Testis (tissue), 2 donors: ENCODE measurements around the gene SLC16A6.

Source experiments
- CTCF ChIP-seq, 3 experiments: fragments of 450-650 bp in 2 of 3; fragments of 200-600 bp in 1 of 3; sonication (generic) in 1 of 3; IDR thresholded peaks; one replicate each; pipeline ENCODE4 v1.5.1; 2016 to 2019; ENCODE audit warnings: antibody characterized with exemption in 3 of 3, mild to moderate bottlenecking in 2 of 3, moderate library complexity in 1 of 3
- POLR2A ChIP-seq: fragments of 450-650 bp; IDR thresholded peaks from one replicate; pipeline ENCODE4 v1.6.1; 2017; ENCODE audit warnings: antibody characterized with exemption, mild to moderate bottlenecking, moderate library complexity

GRCh38 chr17:68295086-68295485 is 4.2 kb upstream of the SLC16A6 start:
- TF ChIP-seq POLR2A = no peak
- no peak for TF ChIP-seq CTCF (IDR thresholded peaks at IDR 0.05)
